ENCODE results near the gene ANKRD39. TPM values are rescaled to one million over a fixed set of nuclear protein-coding genes. Genes with fewer than 3 reads are reported as not detected.
"Not testable (repeated sequence)": the region's sequence is repeated elsewhere in the genome, so short reads cannot be mapped to it uniquely, and the experiment has no call there.

The ANKRD39 gene
- polyA plus RNA-seq, 4 donors: 8.3 to 12.0 (median 9.6) TPM

DNA sequence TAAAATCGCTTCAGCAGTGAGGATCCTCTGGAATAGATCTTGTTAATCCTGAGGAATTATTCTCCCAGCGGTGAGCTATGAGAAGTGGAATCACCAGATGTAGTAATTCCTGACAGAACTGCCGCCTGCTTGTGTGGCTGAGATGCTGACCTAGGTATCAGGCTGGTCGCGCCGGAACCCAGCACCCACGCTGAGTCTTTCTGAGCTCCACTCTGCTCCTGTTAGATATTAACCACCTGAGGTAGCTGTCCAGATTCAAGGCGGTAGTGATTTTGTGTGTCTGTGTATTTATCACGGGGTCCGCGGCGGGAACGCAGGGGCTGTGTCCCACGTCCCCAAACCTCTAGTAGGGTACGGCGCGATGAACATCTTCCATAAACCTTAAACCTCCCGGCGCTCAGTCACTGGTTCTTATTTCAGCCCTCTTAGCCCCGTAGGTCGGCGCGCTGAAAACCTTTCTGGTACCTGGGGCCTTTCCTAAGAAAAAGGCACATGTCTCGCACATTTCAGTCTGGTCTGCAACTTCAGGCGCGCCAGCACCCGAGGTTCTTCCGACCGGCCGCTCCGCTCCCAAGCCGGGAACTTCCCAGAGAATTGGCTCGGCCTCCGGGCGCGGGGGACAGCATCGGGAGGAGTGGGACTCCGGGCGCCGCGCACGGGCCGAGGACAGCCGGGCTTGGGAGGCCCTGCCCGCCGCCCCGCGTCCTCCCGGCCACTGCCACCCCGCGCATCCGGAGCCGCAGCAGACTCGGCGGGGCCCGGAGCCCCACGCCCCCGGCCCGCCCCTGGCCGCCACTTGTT is 42.3 kb downstream of the ANKRD39 start:
- no peak for DNase-seq (ENCODE audit: low read depth in 4 of 4, low spot score in 2 of 4)

DNA sequence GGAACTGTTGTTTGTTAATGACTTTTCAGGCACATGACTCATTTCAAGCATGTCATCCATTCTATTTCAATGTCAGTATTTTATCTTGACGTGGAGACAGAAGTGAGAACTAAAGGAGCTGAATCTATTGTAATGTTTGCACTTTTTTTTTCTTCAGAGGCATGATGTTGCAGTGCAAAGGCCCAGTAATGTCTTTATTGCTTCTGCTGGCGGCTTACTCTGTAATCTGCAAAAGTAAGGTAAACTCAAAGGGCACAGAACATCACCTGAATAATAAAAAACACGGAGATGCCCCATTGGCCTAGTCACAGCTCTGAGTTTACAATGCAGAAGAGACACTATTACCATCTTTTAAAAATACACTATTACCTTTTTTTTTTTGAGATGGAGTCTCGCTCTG is 44.2 kb downstream of the ANKRD39 start:
- no peak for DNase-seq (ENCODE audit: low read depth in 4 of 4, low spot score in 2 of 4)

DNA sequence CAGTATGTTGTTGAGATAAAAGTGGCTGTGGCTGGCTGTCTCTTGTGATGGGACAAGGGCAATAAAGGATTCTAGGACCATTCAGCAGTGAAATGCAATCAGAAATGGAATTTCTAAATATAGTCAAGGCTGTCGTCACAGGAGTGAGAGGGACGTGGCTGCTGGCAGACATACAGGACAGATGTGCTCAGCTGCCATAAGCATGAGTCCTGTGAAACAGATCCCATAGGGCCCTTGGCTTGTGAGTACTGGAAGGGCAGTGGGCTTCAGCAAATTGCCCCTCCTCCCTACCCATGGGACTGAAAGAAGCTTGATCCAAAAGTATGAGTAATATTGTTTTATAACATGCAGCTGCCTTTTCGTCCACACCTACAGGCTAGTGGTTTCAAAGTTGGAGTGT is 45.9 kb downstream of the ANKRD39 start:
- no peak for DNase-seq (ENCODE audit: low read depth in 4 of 4, low spot score in 2 of 4)

DNA sequence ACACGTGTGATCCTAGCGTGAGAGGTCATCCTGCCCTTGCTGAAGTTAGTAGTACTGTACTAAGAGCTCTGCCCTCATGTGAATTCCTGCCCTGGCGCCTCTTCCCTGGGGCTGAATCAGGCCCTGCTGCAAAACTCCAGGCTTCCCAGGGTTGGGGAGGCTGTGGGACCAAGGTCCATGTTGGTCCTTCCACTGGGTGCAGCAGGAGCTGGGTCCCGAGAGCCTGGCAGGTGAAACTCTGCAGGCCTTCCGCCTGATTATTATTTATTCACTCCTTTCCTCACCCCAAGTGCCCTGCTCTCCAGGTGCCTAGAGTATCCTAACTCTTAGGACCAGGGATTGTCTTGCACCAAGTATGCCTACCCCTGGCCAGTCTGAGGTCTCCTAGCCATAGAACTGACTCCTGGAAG is 47.0 kb downstream of the ANKRD39 start:
- no peak for DNase-seq (ENCODE audit: low read depth in 4 of 4, low spot score in 2 of 4)

DNA sequence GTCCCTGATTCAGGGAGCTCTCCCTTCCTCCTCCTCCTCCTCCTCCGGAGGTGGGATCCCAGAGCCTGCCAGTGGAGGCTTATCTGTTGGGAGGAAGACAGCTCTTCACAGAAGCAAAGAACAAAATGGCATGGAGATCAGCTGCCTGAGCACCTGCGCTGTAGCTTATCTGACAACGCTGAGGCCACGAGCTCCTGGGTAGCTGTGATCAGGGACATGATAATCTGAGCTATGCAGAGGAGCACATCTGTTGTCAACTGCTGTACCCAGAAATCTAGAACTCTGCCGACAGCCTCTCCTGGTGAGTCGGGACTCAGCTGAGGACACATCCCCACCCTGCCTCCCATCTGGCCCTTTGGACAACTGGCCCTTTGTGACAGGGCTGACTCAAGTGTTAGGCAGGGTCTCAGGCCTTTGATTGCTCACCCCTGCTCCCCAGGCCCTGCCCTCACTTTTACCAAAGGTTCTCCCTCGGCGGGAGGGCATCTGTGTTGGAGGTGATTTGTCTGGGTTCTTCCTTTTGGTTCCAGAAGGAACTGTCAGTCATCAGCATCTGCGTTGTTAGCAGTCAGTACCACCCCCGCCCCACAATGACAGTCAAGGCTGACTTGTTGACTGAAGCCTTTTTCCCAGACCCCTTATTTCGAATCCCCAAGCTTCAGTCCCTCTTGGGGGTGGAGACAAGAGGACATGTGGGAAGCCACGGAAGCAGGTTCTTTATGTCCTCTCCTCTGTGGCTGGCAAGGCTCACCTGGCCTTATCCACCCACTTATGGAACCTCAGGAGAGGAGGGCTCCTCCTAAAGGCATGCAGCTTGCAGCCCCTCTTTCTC is 47.6 kb downstream of the ANKRD39 start:
- DNase-seq (ENCODE audit: low read depth in 4 of 4, low spot score in 2 of 4): no peak

DNA sequence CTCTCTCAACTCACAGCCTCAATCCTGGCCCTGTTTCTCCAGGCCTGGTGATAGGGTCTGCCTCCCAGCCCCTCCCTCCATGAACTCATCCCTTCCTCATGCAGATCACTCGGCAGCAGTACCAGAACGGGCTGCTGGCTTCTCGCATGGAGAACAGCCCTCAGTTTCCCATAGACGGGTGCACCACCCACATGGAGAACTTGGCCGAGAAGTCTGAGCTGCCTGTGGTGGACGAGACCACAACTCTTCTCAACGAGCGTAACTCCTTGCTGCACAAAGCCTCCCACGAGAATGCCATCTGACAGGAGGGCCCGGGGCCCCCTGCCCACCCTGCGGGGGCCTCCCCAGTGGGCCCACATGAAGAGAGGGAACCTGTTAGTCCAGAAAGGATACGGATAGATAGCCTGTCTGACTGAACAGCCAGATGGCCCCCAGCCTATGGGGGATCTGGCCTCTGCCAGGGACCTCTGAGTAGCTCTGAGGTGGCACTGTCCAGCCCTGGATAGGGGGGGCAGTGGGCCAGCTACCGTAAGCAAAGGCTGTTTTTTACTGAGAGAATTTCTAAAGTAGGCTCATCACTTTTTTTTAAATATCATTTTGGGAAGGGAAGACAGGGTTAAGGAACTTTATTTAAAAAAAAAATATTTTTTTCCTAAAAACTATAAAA is 48.5 kb downstream of the ANKRD39 start:
- no peak for DNase-seq (ENCODE audit: low read depth in 4 of 4, low spot score in 2 of 4)

DNA sequence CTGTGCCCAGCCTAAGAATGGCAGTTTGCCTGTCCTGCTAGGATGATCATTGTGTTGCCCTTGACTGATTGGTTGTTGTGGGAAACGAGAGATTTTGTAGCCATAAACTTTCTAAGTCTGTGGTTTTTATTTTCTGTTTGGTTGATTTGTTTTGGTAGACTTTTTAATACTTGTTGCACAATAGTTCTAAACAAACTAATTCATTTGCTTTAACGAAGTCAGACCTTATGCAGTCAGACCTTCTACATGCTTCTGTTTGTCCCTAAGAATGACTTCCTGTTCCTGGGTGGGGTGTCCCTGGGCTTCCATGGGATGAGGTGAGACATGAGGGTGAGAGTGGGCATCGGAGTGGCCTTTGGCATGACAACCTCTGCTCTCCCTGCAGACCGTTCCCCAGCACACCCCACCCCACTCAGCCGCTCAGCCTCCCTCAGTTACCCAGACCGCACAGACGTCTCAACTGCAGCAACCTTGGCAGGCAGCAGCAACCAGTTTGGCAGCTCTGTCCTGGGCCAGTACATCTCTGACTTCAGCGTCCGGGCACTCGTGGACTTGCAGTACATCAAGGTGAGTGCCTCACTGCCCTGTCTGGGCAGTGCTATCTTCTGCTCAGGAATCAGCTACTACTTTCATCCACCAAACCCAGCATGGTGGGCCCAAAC is 49.5 kb downstream of the ANKRD39 start:
- DNase-seq (ENCODE audit: low read depth in 4 of 4, low spot score in 2 of 4): no peak

DNA sequence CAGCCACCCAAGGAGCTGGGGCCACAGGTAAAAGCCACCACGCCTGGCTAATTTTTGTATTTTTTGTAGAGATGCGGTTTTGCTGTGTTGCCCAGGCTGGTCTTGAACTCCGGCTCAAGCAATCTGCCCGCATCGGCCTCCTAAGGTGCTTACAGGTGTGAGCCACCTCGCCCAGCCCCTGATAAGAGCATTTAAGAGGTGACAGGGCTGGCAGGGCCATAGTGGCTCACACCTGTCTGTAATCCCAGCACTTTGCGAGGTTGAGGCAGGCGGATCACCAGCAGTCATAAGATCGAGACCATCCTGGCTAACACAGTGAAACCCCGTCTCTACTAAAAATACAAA is 50.7 kb downstream of the ANKRD39 start:
- no peak for DNase-seq (ENCODE audit: low read depth in 4 of 4, low spot score in 2 of 4)

DNA sequence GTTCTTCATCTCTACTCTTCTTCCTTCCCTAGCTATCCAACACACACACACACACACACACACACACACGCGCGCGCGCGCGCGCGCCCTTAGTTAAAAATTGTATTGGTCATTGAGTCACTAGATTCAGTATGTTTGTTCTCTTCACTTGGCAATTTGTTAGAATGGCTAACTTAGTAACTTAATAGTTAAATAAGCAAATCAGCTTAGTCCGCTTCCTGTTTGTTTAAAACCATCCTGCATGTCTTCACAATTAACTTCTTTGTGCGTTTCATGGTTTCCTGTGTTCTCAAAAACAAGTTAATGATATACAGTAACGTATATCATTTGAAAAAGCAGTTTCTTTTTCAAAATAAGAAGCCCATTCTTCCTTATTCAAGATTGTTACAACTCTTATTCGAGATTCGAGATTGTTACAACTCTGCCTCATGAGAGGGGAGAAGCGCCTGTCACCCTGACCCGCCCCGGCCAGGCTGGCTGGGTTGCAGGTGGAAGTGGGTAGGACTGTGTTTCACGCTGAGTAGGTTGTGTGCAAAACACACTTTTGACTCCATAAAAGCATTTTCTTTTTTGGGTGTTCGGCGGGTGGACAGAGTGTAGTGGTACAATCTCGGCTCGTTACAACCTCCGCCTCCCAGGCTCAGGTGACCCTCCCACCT is 51.2 kb downstream of the ANKRD39 start:
- no peak for DNase-seq (ENCODE audit: low read depth in 4 of 4, low spot score in 2 of 4)

DNA sequence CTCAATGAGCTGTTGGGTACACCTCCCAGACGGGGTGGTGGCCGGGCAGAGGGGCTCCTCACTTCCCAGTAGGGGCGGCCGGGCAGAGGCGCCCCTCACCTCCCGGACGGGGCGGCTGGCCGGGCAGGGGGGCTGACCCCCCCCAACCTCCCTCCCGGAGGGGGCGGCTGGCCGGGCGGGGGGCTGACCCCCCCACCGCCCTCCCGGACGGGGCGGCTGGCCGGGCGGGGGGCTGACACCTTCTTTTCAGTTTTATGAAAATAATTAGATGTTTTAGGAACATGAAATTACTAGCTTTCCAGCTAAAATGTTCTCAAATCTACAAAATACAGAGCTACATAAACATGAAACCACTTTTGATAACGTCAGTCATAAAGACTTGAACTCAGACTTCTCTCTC is 51.9 kb downstream of the ANKRD39 start:
- not testable (repeated sequence) for DNase-seq (ENCODE audit: low read depth in 4 of 4, low spot score in 2 of 4)

DNA sequence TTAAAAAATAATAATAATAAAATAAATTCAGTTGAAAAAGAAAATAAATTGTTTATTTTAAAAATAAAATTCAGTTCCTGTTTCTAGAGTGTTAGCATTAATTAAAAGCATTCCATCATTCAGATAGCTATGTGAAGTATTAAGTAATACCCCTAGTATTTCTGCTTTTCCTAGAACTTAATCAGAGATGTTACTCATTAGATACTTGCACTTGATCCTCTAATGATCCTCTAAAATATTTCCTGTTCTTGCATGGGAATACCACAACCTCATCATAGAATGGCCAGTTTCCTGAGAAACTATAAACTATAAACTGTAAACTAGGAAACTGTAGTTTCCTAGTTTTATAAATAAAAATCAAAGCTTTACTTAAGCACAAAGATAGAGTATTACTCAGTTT is 52.8 kb downstream of the ANKRD39 start:
- DNase-seq (ENCODE audit: low read depth in 4 of 4, low spot score in 2 of 4): no peak

DNA sequence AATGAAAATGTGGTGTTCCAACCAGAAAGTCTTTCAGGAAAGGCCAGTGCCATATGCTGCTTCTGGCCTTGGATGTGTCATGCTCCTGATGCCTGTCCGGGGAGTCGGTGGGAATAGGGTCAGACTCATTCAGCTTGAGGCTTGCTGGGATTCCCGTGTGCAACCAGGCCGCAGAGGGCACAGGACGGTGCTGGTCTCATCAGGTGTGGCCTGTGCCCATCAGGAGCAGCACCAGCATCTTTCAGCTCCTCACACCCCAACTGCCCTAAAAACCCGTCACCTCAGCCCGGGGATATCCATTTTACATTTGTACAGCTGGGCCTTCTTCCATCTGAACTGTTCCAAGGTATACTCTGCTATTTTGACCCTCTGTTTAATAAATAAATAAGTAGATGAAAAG is 55.1 kb downstream of the ANKRD39 start:
- DNase-seq (ENCODE audit: low read depth in 4 of 4, low spot score in 2 of 4): no peak

DNA sequence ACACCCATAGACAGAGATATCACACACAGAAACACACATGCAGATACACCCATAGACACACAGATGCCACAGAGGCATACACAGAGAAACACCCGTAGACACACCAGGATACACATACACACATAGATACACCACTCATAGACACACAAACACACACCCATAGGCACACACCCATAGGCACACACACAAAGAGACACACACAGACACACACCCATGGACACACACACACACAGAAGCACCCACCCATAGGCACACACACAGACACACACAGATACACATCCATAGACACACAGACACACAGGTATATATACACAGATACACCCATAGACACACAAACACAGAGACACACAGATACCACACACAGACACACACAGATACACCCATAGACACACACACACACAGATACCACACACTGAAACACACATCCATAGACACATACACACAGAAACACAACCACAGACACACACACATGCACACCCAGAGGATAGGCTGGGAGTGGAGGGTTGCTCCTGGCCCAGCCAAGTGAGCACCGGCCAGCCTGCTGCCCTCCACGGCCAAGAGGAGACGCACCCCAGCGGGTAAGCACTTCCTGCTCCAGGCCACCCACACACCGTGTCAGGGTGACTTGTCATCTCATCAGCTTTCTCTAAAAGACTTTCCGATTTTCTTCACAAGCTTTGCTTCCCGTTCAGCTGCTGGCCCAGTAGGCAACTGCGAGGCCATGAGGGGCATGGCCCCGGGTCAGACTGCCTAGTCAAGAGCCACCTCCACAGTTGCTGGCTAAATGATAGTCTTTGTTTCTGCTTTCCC is 55.8 kb downstream of the ANKRD39 start:
- DNase-seq (ENCODE audit: low read depth in 4 of 4, low spot score in 2 of 4): no peak

DNA sequence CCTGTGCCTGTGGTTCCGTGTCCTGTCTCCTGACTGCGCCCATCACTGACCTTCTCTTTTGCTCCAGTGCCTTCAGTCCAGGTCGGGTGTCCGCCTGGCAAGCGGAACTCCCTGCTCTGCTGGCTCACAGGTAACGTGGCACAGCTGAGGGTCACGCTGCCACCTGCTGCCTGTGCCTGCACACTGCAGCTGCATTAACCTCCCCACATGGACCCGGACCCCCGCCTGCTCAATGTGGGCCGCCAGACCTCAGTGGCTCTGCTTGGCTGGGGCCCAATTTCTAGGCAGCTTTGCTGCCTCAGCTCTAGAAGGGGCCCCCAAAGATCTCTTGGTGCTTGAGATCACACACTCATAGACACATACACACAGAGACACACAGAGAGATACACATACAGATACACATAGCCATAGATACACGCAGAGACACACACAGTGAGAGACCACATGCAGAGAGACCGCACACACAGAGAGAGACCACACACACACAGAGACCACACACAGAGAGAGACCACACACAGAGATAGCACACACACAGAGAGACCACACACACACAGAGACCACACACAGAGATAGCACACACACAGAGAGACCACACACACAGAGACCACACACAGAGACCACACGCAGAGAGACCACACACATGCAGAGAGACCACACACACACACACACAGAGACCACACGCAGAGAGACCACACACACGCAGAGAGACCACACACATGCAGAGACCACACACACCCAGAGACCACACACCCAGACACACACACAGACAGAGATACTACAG is 56.6 kb downstream of the ANKRD39 start:
- DNase-seq (ENCODE audit: low read depth in 4 of 4, low spot score in 2 of 4): peak in 1 of 4 donors; percentile 51

DNA sequence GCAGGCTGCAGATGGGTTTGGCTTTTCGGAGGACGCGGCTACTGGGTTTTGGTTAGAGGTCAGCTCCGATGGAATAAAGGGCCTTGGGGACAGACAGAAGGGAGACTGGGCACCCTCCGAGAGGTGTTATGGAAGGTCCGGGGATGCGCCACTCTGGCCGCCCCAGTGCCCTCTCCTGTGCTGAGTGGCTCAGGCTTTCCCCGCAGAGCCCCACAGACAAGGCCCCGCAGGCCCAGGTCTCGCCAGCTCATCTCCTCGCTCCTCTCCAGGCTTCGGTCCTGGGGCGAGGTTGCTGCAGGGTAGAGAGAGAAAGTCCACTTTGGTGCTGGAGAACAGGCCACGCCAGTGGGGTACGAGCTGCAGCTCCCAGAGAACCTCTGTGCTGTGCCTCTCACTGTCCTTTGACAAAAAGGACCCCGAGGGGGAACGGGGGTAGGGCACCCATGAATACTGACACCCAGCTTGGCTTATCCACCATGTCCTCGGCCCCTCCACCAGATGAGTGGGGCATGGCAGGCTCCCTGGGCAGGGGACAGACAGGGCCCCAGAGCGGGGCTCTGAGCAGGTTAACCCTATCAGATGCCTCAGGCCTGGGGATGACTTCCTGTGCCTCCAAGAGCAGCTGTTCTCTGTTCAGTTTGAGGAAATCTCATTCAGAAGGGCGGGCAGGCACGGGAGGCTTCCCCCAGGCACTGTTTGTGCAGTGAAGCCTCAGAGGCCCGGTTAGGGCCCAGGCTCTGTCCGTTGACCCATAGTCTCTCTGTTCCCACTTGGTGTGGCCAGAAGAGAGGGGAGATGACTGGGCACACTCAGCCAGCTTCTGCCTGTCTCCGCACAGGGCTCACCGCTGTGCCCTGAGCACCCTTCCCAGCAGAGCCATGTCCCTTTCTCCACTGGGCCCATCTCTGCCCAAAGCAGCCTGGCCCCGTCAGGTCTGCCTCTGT is 57.5 kb downstream of the ANKRD39 start:
- no peak for DNase-seq (ENCODE audit: low read depth in 4 of 4, low spot score in 2 of 4)

DNA sequence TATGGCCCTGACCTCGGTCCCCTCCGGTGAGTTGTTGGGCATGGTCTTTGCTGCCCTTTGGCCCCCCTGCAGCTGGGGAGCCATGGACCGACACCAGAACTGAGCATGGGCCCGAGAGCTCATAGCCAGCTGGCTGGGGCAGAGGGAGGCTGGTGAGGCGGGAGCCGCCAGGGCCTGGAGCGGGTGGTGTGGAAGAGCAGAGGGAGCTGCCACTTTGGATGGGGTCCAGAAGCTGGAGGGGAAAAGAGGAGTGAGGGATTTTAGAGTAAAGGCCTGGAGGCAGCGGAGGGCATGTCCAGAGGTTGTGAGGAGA is 58.2 kb downstream of the ANKRD39 start:
- DNase-seq (ENCODE audit: low read depth in 4 of 4, low spot score in 2 of 4): no peak

DNA sequence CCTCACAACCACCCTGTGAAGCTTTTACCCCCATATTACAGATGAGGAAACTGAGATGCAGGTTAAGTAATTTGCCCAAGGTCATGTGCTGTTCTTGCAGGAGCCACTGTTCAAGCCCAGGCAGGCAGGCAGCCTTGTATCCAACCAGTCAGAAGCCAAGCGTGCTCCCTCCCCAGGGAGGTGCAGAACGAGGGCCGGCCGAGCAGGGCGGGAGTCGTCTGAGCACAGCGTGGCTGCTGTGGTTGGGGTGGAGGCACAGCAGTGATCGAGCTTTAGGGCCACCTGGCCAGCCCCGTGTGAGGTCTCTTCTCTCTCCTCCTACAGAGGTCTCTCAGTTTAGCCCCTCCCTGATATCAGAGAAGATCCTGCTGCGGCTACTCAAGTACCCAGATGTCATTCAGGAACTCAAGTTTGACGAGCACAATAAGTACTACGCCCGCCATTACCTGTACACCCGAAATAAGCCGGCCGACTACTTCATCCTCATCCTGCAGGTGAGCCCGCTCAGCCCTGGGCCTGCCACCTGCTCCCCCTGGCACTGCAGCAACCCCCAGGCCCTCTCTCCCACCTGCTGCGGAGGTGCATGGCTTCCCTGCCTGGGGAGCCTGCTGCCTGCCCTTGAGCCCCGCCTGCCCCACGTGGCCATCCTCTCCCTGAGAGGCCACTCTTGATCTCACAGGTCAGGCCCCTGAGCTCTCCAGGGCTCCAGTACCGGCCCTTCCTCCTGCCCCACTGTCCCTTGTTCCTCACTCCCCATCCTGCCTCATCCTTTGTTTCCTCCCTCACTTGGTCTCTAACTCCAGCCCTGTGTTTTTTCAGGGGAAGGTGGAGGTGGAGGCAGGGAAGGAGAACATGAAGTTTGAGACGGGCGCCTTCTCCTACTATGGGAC is 58.8 kb downstream of the ANKRD39 start:
- no peak for DNase-seq (ENCODE audit: low read depth in 4 of 4, low spot score in 2 of 4)
